Measurements from ENCODE around the gene RELL2. TPM values are rescaled to one million over a fixed set of nuclear protein-coding genes. Genes with fewer than 3 reads are reported as not detected.

The RELL2 gene
- total RNA-seq, 1 donor from 2014 or later: 6.1 TPM

GRCh38 chr5:141672841-141673813, 36.3 kb downstream of the RELL2 start:
- peaks cover 1% of the 10 kb centered on the region for H3K36me3 Mint-ChIP-seq (ENCODE audit: low read depth)
- H3K27ac Mint-ChIP-seq (ENCODE audit: unreplicated experiment): no peak overlapping the region
- H3K4me1 Mint-ChIP-seq (ENCODE audit: low read depth): no peaks in the 10 kb centered on the region
- DNase-seq (ENCODE audit: low spot score): no peak
- no peaks in the 10 kb centered on the region for H3K27me3 Mint-ChIP-seq (ENCODE audit: low read depth)
- TF ChIP-seq, protein P1, sequence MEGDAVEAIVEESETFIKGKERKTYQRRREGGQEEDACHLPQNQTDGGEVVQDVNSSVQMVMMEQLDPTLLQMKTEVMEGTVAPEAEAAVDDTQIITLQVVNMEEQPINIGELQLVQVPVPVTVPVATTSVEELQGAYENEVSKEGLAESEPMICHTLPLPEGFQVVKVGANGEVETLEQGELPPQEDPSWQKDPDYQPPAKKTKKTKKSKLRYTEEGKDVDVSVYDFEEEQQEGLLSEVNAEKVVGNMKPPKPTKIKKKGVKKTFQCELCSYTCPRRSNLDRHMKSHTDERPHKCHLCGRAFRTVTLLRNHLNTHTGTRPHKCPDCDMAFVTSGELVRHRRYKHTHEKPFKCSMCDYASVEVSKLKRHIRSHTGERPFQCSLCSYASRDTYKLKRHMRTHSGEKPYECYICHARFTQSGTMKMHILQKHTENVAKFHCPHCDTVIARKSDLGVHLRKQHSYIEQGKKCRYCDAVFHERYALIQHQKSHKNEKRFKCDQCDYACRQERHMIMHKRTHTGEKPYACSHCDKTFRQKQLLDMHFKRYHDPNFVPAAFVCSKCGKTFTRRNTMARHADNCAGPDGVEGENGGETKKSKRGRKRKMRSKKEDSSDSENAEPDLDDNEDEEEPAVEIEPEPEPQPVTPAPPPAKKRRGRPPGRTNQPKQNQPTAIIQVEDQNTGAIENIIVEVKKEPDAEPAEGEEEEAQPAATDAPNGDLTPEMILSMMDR (IDR thresholded peaks at IDR 0.05): no peak
- H3K9me3 Mint-ChIP-seq (ENCODE audit: low read depth): no peaks in the 10 kb centered on the region
- no peak overlapping the region for H3K4me3 Mint-ChIP-seq (ENCODE audit: unreplicated experiment)

- H3K27me3 Mint-ChIP-seq (ENCODE audit: low read depth): no peaks in the 10 kb centered on the region
- DNase-seq (ENCODE audit: low spot score): no peak
- H3K9me3 Mint-ChIP-seq (ENCODE audit: low read depth): no peaks in the 10 kb centered on the region
- H3K36me3 Mint-ChIP-seq (ENCODE audit: low read depth): no peaks in the 10 kb centered on the region
- H3K4me3 Mint-ChIP-seq (ENCODE audit: unreplicated experiment): no peak overlapping the region
- H3K4me1 Mint-ChIP-seq (ENCODE audit: low read depth): no peaks in the 10 kb centered on the region
- H3K27ac Mint-ChIP-seq (ENCODE audit: unreplicated experiment): no peak overlapping the region
- TF ChIP-seq, protein P1 (IDR thresholded peaks at IDR 0.05): no peak
Measured at GRCh38 chr5:141674747-141675146, 38.0 kb downstream of the RELL2 start.

- H3K9me3 Mint-ChIP-seq (ENCODE audit: low read depth): no peaks in the 10 kb centered on the region
- TF ChIP-seq, protein P1 (IDR thresholded peaks at IDR 0.05): no peak
- no peak overlapping the region for H3K4me3 Mint-ChIP-seq (ENCODE audit: unreplicated experiment)
- peaks cover 2% of the 10 kb centered on the region for H3K4me1 Mint-ChIP-seq (ENCODE audit: low read depth)
- H3K27me3 Mint-ChIP-seq (ENCODE audit: low read depth): no peaks in the 10 kb centered on the region
- no peaks in the 10 kb centered on the region for H3K36me3 Mint-ChIP-seq (ENCODE audit: low read depth)
- no peak overlapping the region for H3K27ac Mint-ChIP-seq (ENCODE audit: unreplicated experiment)
- no peak for DNase-seq (ENCODE audit: low spot score)
Measured at GRCh38 chr5:141675672-141676071, 38.9 kb downstream of the RELL2 start.

DNA sequence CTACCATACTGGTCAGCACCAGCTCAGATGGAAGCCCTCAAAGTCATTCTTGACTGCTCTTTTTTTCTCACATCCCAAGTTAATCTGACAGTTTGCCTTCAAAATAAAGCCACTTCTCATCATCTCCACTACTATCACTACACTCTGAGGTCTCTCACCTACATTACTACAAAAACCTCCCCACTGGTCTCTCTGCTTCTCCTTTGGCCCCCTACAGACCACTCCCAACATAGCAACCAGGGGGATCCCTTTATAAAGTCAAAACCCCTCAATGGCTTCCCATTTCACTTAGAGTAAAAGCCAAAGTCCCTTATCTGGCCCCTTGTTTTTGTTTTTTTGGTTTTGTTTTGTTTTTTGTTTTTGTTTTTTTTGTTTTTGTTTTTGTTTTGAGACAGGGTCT, 40.6 kb downstream of the RELL2 start:
- H3K9me3 Mint-ChIP-seq (ENCODE audit: low read depth): no peaks in the 10 kb centered on the region
- no peaks in the 10 kb centered on the region for H3K36me3 Mint-ChIP-seq (ENCODE audit: low read depth)
- TF ChIP-seq, protein P1 (IDR thresholded peaks at IDR 0.05): peak; percentile 44
- no peaks in the 10 kb centered on the region for H3K27me3 Mint-ChIP-seq (ENCODE audit: low read depth)
- H3K4me1 Mint-ChIP-seq (ENCODE audit: low read depth): peaks cover 16% of the 10 kb centered on the region
- no peak overlapping the region for H3K27ac Mint-ChIP-seq (ENCODE audit: unreplicated experiment)
- no peak overlapping the region for H3K4me3 Mint-ChIP-seq (ENCODE audit: unreplicated experiment)
- no peak for DNase-seq (ENCODE audit: low spot score)

GRCh38 chr5:141680178-141680577, 43.4 kb downstream of the RELL2 start:
- TF ChIP-seq, protein P1 (IDR thresholded peaks at IDR 0.05): no peak
- Mint-ChIP-seq H3K4me3 (ENCODE audit: unreplicated experiment) (no peak overlapping the region), H3K4me1 (ENCODE audit: low read depth) (peaks cover 16% of the 10 kb centered on the region), H3K27me3 (ENCODE audit: low read depth) (no peaks in the 10 kb centered on the region), H3K9me3 (ENCODE audit: low read depth) (no peaks in the 10 kb centered on the region), H3K27ac (ENCODE audit: unreplicated experiment) (no peak overlapping the region), H3K36me3 (ENCODE audit: low read depth) (no peaks in the 10 kb centered on the region)
- no peak for DNase-seq (ENCODE audit: low spot score)
